Hair follicular keratinocyte (primary cell): ENCODE measurements around the gene ZNF701. TPM values are rescaled to one million over a fixed set of nuclear protein-coding genes. Genes with fewer than 3 reads are reported as not detected.

ENCODE experiments used
- total RNA-seq: library from RNA; depleted of rRNA; stranded (reverse); fragments of >200 nt; gene quantifications from 2 replicates; pipeline ENCODE4 v1.2.3, GENCODE V29; 2015

Gene ZNF701
- total RNA-seq = 2.6 and 6.4 TPM in 2 replicates

DNA sequence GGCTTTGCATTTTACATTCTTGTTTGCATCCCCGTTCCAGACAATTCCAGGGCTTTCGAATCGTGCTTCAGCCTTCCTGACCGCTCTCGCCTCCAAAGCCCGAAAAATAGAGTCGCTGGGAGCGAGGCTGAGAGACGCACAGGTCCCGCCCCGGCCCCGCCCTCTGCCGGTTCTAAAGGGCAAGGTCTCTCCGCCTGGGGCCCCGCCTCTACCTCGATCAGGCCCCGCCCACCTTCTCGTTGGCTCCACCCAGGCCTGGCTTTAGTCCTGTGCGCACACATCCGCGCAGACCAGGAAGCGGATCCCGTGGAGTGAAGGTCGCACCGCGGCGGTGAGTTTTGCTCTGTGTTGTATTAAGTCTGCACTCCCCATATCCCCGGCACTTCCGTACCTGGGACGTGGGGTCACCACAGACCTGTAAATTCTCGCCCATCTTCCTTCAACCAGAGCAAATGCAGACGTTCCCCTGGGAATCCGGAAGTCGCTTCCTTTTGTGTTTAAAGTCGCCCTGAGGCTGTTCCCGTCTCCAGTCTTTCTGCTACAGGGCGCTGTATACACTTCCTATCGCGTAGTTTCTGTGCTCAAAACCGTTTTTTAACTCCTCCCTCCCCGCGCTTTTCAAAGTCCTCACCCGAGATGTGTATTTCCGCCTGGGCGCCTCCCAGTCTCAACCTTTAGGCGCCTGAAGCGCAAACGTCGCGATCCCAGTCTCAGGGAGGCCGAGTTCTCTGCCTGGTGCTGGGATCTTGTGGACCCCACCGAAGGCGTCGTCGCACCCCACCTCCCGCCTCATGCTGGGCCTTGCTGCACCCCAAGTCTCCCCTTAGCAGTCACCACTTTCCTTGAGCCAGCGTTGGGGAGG, at the start of gene ZNF701:
ZNF701 (plus strand) TSS at position 288 of the 862 bp plus-strand sequence. CDS start 3,861 bp downstream, outside the sequence.

DNA sequence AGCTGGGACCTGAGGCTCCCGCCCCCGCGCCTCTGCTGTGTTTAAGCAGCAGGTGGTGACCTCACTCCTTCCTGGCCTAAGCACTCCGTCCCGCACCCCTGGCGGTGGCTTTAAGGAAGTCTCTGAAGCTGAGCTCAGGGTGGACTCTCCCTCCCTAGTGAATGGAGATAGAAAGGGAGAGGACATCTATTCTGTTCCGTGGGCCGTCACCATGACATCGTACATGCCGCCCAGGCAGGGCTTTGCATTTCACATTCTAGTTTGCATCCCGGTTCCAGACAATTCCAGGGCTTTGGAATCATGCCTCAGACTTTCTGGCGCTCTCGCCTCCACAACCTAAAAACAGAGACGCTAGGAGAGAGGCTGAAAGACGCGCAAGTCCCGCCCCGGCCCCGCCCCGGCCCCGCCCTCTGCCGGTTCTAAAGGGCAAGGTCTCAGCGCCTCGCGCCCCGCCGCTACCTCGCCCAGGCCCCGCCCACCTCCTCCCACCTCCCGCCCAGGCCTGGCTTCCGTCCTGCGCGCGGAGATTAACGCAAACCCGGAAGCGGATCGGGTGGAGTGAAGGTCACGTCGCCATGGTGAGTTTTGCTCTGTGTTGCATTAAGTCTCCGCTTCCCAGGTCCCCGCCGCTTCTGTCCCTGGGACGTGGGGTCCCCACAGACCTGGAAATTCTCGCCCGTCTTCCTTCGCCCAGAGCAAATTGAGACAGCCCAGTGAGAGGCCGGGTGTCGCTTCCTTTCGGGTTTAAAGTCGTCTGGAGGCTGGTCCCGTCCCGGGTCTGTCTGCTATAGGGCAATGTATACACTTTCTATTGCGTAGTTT, 42.7 kb upstream of the ZNF701 start, which contains the start of gene ZNF808:
ZNF808 (plus strand) TSS at position 535 of the 822 bp plus-strand sequence. CDS start 15,617 bp downstream, outside the sequence.

Other genes with a start within 250 kb of the ZNF701 start
- 0.70 and 2.6 TPM in 2 replicates for gene ZNF610, start 234.0 kb upstream of the ZNF701 start, total RNA-seq
- gene ZNF880, start 200.4 kb upstream of the ZNF701 start, total RNA-seq = 15.7 and 22.9 TPM in 2 replicates
- gene ZNF528, start 172.4 kb upstream of the ZNF701 start, total RNA-seq = 9.5 and 12.1 TPM in 2 replicates
- not detected in 2 replicates for gene ZNF534, start 141.1 kb upstream of the ZNF701 start, total RNA-seq
- gene ZNF578, start 116.7 kb upstream of the ZNF701 start, total RNA-seq = 1.6 and 3.3 TPM in 2 replicates
- 5.8 and 6.3 TPM in 2 replicates for gene ZNF808, start 42.6 kb upstream of the ZNF701 start, total RNA-seq
- gene ZNF83, start 68.1 kb downstream of the ZNF701 start, total RNA-seq = 8.7 and 15.8 TPM in 2 replicates
- gene ZNF611, start 164.8 kb downstream of the ZNF701 start, total RNA-seq = 2.2 and 3.4 TPM in 2 replicates
- 2.2 and 5.0 TPM in 2 replicates for gene ZNF600, start 216.5 kb downstream of the ZNF701 start, total RNA-seq